Chondrocyte (in vitro differentiated cells): ENCODE measurements around the gene RDH11. TPM values are rescaled to one million over a fixed set of nuclear protein-coding genes. Genes with fewer than 3 reads are reported as not detected.

Experiments
- DNase-seq: peaks from one replicate; pipeline ENCODE4 v3.0.0; 2021; ENCODE audit warnings: mixed read lengths, low spot score
- H3K27ac Mint-ChIP-seq: one replicate; pipeline ENCODE4 v1.8.0; 2021; ENCODE audit warnings: mild to moderate bottlenecking, moderate library complexity, mixed read lengths; ENCODE audit not compliant: unreplicated experiment
- H3K27me3 Mint-ChIP-seq: 2 replicates; pipeline ENCODE4 v1.8.0; 2021; ENCODE audit warnings: low read depth, mixed read lengths
- H3K36me3 Mint-ChIP-seq: 2 replicates; pipeline ENCODE4 v1.8.0; 2021; ENCODE audit warnings: low read depth, mixed read lengths
- H3K4me1 Mint-ChIP-seq: 2 replicates; pipeline ENCODE4 v1.8.0; 2021; ENCODE audit warnings: low read depth, mild to moderate bottlenecking, mixed read lengths
- H3K4me3 Mint-ChIP-seq: one replicate; pipeline ENCODE4 v1.8.0; 2021; ENCODE audit warnings: mild to moderate bottlenecking, moderate library complexity, mixed read lengths; ENCODE audit not compliant: unreplicated experiment
- H3K9me3 Mint-ChIP-seq: 2 replicates; pipeline ENCODE4 v1.8.0; 2021; ENCODE audit warnings: low read depth, mixed read lengths
- CTCF ChIP-seq: fragments of 200-600 bp; sonication (generic); IDR thresholded peaks from 2 replicates; pipeline ENCODE4 v1.5.0; 2021; ENCODE audit warnings: antibody characterized with exemption, mild to moderate bottlenecking, moderate library complexity
- total RNA-seq: library from RNA; stranded (reverse); gene quantifications from 3 replicates; pipeline ENCODE4 v1.2.1, GENCODE V29; 2021

The RDH11 gene
- total RNA-seq, 1 donor from 2014 or later, result 69.4 TPM

DNA sequence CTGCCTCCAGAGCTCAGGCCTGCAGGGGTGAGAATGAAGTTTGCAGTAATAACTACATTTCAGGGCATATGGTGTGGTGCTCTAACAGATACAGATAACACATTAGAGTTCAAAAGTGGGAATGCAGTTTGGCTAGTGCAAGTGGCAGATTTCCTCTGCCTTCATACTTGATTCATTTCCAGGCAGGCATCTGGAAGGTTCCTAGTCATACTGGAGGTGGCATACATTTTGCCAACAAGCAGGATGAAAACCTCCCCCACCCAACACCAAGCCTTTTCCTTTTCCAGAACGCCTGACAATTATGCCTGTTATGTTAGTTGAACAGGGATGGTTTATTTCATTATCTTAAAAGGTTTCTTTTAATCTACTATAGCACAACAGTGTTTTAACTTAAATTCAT, 45.4 kb downstream of the RDH11 start:
- H3K36me3 Mint-ChIP-seq, result peaks cover 41% of the 10 kb centered on the region

GRCh38 chr14:67646131-67646530, 49.4 kb downstream of the RDH11 start:
- TF ChIP-seq CTCF, result no peak
- Mint-ChIP-seq H3K4me3 (no peak overlapping the region), H3K4me1 (peaks cover 9% of the 10 kb centered on the region), H3K36me3 (peaks cover 33% of the 10 kb centered on the region), H3K27ac (no peak overlapping the region), H3K9me3 (no peaks in the 10 kb centered on the region), H3K27me3 (no peaks in the 10 kb centered on the region)
- DNase-seq, result no peak

More for the DNA sequence above, 45.4 kb downstream of the RDH11 start:
- H3K9me3 Mint-ChIP-seq, result no peaks in the 10 kb centered on the region
- TF ChIP-seq CTCF, result no peak
- H3K4me3 Mint-ChIP-seq, result no peak overlapping the region
- H3K27me3 Mint-ChIP-seq, result no peaks in the 10 kb centered on the region
- H3K4me1 Mint-ChIP-seq, result peaks cover 14% of the 10 kb centered on the region
- no peak overlapping the region for H3K27ac Mint-ChIP-seq
- DNase-seq, result no peak

- peak overlapping the region; percentile 32 for H3K27ac Mint-ChIP-seq
- H3K4me3 Mint-ChIP-seq, result no peak overlapping the region
- TF ChIP-seq CTCF, result no peak
- H3K4me1 Mint-ChIP-seq, result peaks cover 9% of the 10 kb centered on the region
- H3K9me3 Mint-ChIP-seq, result no peaks in the 10 kb centered on the region
- no peak for DNase-seq
- peaks cover 26% of the 10 kb centered on the region for H3K36me3 Mint-ChIP-seq
- H3K27me3 Mint-ChIP-seq, result no peaks in the 10 kb centered on the region
Measured at GRCh38 chr14:67645414-67645813, 50.1 kb downstream of the RDH11 start.

DNA sequence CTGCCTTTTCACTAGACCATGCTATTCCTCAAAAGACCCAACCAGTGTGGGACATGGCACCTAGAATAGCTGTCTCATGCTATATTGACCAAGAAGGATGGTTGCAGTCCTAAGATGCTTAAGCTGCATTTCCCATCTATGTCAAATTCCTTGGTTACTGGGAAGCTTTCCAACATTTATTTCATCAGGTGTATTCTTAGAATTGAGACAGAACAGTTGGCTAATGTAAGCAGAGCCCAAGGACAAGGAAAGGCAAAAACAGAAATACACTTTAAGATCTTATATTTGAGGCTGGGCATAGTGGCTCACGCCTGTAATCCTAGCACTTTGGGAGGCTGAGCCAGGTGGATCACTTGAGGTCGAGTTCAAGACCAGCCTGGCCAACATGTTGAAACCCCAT, 51.1 kb downstream of the RDH11 start:
- H3K9me3 Mint-ChIP-seq, result no peaks in the 10 kb centered on the region
- H3K4me3 Mint-ChIP-seq, result no peak overlapping the region
- H3K36me3 Mint-ChIP-seq, result peaks cover 19% of the 10 kb centered on the region
- H3K4me1 Mint-ChIP-seq, result peaks cover 9% of the 10 kb centered on the region
- no peak for TF ChIP-seq CTCF
- H3K27me3 Mint-ChIP-seq, result no peaks in the 10 kb centered on the region
- H3K27ac Mint-ChIP-seq, result peak overlapping the region; percentile 5
- DNase-seq, result no peak

GRCh38 chr14:67643713-67644112, 51.9 kb downstream of the RDH11 start:
- Mint-ChIP-seq H3K4me1 (peaks cover 9% of the 10 kb centered on the region), H3K9me3 (no peaks in the 10 kb centered on the region), H3K36me3 (peaks cover 17% of the 10 kb centered on the region), H3K4me3 (no peak overlapping the region), H3K27ac (no peak overlapping the region), H3K27me3 (no peaks in the 10 kb centered on the region)
- no peak for DNase-seq
- no peak for TF ChIP-seq CTCF
